Daoy (cell line): ENCODE data around the gene DNAJB6. TPM values are rescaled to one million over a fixed set of nuclear protein-coding genes. Genes with fewer than 3 reads are reported as not detected.
"Not testable (repeated sequence)": the region's sequence is repeated elsewhere in the genome, so short reads cannot be mapped to it uniquely, and the experiment has no call there.

Experiments
- DNase-seq: peaks from one replicate; pipeline ENCODE4 v3.0.0-alpha.2; 2015; ENCODE audit warnings: low read depth
- total RNA-seq: library from RNA; depleted of rRNA; stranded (reverse); fragments of >200 nt; shearing (Covaris generic); gene quantifications from 2 replicates; pipeline ENCODE4 v1.2.3, GENCODE V29; 2014

Gene DNAJB6
- total RNA-seq, 1 experiment from 2014 or later, result 239 TPM

DNA sequence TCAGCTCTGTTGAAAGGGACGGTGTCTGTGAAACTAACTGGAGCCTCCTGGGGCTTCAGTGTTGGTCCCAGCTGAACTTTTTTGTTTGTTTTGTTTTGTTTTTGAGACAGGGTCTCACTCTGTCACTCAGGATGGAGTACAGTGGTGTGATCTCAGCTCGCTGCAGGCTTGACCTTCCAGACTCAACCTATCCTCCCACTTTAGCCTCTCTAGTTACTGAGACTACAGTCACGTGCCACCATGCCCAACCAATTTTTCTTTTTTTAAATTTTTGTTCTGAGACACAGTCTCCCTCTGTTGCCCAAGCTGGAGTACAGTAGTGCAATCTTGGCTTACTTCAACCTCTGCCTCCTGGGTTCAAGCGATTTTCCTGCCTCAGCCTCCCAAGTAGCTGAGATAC, 13.4 kb upstream of the DNAJB6 start:
- no peak for DNase-seq

DNA sequence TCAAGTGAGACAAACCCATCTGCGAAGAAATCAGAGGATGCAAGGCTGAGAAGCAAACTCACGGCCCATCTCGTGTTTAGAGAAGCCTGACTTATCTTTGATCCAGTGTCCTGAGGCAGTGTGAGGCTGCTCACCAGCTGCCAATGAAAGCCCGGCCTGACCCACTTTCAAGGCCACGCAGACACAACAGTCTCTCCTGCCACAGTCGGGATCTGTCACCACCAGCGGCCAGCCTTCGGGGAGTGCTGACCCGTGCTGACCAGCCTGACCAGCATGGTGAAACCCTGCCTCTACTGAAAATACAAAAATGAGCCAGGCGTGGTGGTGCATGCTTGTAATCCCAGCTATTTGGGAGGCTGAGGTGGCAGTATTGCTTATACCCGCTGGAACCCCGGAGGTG, 7.4 kb upstream of the DNAJB6 start:
- no peak for DNase-seq

DNA sequence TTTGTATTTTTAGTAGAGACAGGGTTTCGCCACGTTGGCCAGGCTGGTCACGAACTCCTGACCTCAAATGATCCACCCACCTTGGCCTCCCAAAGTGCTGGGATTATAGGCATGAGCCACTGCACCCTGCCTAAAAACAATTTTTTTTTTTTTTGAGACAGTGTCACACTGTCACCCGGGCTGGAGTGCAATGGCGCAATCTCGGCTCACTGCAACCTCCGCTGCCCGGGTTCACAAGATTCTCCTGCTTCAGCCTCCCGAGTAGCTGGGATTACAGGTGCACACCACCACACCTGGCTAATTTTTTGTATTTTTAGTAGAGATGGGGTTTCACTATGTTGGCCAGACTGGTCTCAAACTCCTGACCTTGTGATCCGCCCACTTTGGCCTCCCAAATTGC, 6.2 kb upstream of the DNAJB6 start:
- not testable (repeated sequence) for DNase-seq

DNA sequence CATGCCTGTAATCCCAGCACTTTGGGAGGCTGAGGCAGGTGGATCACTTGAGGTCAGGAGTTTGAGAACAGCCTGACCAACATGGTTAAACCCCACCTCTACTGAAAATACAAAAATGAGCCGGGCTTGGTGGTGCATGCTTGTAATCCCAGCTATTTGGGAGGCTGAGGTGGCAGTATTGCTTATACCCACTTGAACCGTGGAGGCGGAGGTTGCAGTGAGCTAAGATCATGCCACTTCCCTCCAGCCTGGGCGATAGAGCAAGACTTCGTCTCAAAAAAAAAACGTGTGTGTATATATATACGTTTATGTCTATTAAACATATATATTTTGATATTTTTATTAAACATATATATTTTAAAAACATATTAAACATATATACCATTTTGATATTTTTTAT, 5.8 kb upstream of the DNAJB6 start:
- DNase-seq, result not testable (repeated sequence)

DNA sequence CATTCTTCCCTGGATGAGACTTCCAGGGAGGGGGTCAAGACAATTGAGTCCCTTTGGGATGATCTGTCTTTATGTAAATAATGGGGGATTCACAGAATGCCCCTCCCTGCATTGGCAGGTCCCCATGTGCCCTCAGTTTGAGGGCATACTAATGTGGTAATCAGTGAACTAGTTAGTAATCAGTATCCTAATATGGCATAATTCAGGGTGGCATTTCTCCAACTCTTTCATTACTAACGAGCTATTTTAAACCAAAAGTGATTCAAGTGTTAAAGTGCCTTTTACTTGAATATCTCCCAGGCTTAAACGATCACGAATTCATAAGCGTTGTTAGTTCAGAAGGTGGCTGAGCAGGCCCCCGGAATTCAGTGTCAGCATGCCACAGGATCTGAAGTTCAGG, 1.6 kb upstream of the DNAJB6 start:
- no peak for DNase-seq

DNA sequence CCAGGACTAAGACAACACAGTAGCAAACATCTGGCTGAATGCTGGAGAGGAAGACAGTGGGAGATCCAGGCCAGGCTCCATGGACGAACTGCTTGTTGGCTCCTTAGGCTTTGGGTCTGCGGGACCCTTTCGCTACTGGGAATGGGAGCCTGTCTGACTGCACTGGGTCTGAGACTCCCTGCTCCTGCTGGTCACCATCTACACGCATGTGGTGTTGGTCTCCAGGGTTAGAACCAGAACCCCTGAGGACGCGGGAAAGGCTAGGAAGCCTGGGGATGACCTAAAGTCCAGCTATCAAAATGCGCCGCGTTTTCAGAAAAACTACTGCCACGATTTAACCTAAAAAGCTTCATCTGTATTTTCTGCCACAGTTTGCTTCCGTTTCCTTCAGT, 817 bp upstream of the DNAJB6 start:
- DNase-seq, result peak; percentile 24

DNA sequence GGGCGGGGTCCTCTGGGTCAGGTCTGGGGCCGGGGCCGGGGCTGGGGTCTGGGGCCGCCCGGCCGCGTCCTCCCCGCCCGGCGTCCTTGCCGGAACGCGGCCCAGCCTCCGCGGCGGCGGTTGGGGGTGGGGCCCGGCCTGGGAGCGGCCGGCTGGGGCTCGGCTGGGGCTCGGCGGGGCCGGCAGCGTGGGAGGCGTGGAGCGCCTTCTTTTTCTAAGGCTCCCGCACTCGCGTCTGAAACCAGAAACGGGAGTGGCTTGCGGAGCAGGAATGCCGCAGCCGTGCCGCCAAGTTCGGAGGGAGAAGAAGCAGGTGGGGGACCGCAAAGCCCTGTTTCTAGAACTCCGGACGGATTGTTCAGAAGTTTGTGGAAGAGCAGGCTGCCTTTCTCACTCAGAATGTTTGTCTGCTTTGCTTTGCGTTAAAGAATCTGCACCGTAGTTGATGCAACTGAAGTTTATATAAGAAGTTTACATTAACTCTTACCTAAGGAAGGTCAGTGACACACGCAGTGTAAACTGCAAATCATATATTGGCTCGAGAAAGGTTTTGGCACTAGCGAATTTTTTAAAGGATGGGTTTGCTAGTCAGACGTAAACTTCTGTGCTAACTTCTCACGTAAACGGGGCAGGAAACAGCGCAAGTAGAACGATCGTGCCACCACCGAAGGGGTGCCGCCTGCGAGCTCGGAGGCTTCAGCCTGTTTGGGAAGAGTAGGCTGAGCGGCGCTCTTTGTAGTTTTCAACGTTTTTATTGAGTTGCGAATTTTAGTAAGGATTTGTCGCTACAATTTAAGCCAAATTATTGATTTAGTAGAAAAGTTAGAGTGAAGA, 729 bp downstream of the DNAJB6 start:
- peak; percentile 71 for DNase-seq

DNA sequence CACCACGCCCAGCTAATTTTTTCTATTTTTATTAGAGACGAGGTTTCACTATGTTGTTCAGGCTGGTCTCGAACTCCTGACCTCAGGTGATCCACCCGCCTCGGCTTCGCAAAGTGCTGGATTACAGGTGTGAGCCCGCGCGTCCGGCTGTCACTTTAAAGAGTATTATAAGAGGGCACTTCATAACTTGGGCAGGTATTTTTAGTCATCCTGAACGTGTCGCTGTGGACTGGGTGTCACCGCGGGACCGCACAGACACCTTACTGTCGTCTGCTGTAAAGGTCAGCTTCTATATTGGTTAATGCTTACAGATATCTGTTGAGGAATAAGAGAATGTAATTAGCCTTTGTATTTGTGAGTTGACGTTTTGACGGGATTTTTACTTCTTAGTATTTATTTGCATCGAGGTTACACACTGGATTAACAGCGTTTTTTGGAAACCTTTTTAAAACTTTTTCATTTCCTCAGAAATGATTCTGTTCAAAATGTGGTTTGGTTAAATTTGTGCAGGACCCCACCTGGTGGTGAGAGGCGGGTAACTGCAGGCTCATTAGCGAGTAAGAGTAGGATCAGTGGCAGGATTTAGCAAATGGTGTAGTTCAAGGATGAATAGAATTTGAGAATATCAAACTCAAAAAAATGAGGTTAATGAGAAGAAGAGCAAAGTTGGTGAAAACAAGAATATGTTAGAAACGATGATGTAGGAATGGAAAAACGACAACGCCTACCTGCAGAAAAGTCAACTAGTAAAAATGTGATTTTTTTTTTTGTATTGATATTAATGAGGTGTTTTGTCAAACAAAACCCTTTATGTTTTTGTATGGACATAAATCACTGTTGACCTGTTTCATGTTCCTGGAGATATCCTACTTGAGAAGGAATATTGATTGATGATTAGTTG, 3.2 kb downstream of the DNAJB6 start:
- DNase-seq, result peak; percentile 72

DNA sequence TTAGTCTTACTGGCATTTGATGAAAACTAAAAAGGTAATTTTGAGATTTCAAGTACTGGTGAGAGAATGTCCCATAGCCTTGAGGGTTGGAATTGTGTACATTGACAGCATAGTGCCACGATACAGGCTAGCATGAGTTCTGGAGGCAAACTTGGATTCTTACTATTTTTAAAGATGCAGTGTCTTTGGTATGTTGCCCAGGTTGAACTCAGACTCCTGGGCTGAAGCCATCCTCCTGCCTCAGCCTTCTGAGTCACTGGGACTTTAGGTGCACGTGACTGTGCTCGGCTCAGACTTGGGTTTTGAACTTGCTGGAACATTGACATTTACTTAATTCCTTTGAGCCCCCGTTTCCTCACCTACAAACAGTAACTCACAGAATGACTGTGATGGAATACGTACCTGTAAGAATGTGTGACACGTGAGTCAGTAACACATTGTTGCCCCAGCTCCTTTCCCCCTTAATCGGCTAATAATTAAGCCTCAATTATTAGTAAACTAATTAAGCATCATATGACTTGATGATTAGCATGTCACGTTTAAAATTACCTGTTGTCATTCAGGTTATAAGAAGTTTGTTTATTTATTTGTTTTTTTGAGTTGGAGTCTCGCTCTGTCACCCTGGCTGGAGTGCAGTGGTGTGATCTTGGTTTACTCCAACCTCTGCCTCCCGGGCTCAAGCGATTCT, 10.6 kb downstream of the DNAJB6 start:
- peak; percentile 88 for DNase-seq

DNA sequence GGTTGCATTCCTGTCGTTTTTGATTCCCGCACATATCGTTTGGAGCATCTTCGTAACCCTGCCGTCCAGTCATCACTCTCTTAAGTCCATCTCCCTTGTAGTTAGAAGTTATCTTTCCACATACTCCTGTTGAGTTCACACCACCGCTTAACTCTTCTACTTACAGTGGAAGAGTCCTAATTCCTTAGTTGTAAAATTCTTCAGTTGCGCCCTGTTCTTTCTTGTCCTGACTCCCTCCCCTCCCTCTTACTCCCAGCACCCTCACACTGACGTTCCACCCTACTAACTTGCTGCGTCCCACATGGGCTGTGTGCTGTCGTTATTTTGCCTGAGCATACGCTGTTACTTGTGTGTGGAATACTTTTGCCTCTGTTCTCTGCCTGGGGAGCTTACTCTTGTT, 11.7 kb downstream of the DNAJB6 start:
- DNase-seq, result no peak

DNA sequence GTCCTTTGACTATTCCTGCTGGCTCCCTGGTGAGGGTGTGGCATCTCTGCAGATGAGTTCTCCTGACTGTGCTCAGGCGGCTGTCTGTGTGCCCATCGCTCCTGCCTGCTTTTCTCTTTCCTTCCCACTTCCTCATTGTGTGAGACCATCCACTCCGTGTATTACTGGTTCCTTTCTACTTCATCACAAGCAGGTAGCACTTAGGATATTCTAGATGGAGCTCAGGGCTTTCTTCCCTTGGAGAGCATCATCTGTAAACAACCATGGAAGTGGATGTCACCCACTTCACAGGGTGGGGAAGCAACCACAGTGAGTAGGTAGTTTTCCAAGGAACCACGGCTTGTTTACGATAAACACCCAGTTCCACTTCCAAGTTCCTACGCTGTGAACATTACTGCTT, 15.7 kb downstream of the DNAJB6 start:
- DNase-seq, result no peak

DNA sequence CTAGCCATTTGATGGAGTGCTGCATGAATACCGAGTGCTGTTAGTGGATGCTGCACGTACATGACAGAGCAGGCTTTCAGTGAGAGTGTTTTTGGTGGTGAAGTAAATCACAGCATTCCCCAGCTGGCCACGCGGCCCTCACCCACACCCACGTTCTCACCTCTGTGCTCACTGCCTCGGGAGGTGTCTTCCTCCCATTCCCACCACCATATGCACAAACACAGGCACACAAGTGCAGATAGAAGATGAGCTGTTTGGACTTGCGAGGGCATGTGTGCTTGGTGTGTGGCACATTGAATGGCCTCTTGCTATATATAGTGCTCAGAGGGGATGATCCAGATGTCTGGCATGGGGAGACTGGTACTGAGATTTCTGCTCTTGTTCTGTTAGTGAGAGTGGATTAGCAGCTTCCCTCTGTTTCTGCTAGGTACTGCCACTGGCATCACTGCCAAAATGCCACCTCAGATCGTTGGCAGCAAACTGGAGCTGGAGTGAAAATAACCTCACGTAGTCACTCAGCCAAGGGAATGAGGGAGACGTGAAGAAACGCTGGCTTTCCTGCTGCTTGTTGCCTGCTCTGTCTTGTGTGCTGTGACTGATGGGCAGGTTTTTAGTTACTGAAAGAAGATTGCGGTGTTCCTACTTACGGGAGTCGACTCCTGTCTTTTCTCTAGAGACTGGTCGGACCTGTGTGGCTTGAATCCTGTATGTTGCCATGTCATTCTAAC, 19.1 kb downstream of the DNAJB6 start:
- no peak for DNase-seq

DNA sequence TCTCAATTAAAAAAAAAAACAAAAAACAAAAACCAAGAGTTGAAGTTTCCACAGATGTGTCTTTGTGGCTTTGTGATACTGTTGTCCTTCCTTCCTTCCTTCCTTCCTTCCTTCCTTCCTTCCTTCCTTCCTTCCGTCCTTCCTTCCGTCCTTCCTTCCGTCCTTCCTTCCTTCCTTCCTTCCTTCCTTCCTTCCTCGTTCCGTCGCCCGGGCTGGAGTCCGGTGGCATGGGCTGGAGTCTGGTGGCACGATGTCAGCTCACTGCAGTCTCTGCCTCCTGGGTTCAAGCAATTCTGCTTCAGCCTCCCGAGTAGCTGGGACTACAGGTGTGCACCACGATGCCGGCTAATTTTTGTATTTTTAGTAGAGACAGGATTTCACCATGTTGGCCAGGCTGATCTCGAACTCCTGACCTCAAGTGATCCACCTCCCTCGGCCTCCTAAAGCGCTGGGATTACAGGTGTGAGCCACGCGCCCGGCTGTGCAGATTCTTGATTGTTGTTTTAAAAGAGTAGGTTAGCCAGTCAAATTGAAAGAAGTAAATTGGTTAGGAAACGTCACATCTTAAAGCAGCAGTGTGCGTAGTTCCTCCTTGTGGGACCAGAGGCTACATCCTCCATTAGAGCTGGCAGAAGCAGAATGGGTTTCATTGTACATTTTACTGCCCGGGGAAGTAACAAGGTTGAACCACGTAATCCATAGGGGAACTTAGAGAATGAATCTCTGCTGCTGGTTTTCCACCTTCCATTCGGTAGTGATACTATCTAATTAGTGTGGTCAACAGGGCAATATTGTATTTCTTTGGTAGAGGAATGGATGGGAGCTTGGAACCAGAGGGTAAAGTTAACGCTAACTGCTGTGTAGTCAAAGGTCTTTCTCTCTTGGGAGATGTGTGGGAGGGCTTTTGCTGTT, 20.6 kb downstream of the DNAJB6 start:
- DNase-seq, result no peak

DNA sequence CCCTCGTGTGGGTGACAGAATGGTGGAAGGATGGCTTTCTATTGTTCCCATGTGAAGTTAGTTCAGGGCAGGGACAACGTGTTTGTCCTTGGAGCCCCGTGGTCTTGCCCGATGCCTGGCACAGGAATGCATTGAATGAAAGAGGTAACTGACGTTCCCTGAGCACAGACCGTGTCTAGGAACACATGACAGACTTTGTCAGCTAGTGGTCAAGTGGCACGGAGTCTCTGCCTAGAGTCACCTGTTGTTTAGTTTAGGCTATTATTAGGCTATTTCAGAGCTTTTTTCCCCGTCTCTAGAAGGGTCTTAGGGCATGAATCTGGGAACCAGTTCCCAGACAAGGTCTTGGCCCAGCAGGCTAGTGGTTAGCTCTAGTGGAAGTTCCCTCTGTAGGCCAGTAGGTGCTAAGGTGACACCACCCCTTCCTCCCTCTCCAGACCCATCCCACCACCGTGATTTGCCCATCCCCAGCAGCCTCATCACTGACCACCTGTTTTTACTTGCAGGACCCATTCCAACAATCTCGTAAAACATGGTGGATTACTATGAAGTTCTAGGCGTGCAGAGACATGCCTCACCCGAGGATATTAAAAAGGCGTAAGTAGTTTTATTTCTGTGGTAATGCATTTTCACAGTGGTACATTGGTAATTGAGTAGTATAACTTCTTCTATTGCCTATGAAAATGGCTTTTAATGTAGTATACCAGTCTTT, 21.4 kb downstream of the DNAJB6 start:
- no peak for DNase-seq

DNA sequence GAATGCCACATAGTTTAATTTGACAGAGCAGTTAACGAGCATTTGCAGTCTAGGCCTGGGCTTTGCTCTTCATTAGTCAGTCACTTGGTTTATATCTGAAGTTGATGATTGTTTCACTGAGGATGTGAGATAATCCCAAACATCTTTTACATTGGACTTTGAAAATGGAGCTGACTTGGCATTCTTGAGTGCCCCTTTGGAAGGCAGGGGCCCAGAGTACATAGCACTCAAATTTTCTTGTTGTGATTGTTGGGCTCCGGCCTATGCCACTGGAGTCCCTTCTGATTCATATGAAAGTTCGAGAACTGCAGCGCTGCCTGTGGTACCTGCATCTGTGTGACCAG, 21.9 kb downstream of the DNAJB6 start:
- no peak for DNase-seq

DNA sequence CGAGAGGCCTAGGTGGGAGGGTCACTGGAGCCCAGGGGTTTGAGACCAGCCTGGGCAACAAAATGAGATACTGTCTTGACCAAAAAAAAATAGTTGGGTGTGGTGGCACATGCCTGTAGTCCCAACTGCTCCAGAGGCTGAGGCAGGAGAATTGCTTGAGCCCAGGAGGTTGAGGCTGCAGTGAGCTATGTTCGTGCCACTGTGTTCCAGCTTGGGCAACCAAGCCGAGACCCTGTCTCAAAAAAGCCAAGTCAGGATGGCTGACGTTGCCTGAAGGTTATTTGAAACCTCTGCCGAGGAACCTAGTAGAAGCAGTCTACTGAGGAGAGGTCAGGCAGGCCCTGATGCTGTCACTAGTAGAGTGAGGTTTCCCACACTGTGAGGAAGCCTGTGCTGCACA, 22.8 kb downstream of the DNAJB6 start:
- DNase-seq, result no peak

DNA sequence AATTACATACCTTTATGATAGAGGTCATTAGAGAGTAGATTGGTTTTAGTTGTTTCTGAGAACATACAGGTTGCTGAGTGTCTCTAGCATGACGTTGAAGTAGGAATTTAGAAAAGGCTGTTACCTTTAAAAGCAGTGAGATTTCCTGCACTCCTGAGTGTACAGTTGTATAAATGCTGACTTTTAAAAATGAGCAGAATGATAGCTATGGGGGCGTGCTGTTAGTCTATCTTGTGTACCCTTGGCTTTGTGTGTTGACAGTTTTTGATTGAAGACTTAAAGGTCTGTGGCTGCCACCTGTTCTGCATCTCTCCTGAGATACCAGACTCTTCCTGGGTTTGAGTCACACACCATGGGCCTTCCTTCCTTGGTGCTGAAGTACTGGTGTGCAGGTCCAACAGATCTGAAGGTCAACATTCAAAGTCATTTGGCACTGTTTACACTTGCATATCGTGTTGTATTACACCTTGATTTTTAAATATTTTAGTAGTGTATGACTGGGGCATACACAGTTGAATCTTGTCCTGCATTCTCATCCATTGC, 23.8 kb downstream of the DNAJB6 start:
- DNase-seq, result no peak

DNA sequence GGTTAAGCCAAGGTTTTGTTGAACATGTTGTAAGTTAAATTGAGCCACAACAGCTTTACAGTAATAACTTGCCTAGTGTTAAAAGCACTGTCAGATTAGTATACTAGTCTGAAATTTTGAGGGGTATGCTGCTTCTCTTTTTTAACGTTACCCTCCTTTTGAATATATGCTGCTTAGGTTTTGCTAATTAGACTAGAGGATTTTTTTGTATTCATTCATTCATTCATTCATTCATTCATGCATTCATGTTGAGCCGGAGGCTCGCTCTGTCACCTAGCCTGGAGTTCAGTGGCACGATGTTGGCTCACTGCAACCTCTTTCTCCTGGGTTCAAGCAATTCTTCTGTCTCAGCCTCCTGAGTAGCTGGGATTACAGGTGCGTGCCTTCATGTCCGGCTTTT, 24.7 kb downstream of the DNAJB6 start:
- no peak for DNase-seq

DNA sequence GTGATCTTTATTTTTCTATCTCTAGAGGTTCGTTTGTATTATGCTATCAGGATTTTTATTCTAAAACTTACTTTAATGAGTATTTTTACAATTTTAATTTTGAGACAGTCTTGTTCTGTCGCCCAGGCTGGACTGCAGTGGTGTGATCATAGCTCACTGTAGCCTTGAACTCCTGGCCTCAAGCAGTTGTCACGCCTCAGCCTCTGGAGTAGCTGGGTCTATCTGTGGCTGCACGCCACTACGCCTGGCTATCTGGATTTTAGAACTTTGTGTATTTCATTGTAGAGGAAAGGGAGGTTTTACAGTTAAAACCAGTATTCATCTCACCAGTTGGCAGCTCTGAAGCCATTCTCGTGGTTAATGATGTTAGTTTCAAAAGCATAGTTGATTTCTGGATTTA, 25.9 kb downstream of the DNAJB6 start:
- DNase-seq, result no peak

DNA sequence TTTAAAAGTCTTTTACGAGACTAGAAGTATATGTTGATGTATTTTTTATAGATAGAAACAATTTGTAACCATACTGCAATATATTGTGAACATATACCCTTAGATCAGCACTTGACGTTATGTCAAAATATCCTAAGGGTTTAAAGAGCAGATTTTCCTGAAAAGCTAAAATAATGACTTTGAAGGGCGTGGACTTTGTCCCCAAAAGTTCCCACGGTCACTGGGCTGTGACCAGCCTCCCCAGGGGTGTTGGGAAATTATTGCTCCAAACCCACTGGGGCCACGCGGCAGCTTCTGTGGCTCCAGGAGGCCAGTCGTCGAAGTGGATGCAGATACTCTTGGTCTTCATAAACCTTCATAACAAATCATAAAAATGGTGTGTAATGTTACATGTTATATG, 29.9 kb downstream of the DNAJB6 start:
- no peak for DNase-seq
